AG10803 (cell line): Measurements from ENCODE around the gene TKT.
A peak's percentile ranks its signal among the peaks of the same experiment; 100 is the strongest.

Source experiments
- DNase-seq: peaks from one replicate; pipeline ENCODE4 v3.0.0; 2010; ENCODE audit warnings: low read depth
- H3K4me3 ChIP-seq: 2 replicates; pipeline ENCODE4 v1.5.1; 2011; ENCODE audit warnings: mild to moderate bottlenecking, low read length, control low read depth
- TF ChIP-seq, protein P1 (sequence below): conservative IDR thresholded peaks from 2 replicates; pipeline ENCODE4 v1.5.1; 2011; ENCODE audit warnings: mild to moderate bottlenecking, low read length, control low read depth, inconsistent platforms

The TKT gene

GRCh38 chr3:53190659-53191058 is 65.2 kb downstream of the TKT start:
- H3K4me3 ChIP-seq: no peak overlapping the region
- DNase-seq: no peak
- TF ChIP-seq, protein P1, sequence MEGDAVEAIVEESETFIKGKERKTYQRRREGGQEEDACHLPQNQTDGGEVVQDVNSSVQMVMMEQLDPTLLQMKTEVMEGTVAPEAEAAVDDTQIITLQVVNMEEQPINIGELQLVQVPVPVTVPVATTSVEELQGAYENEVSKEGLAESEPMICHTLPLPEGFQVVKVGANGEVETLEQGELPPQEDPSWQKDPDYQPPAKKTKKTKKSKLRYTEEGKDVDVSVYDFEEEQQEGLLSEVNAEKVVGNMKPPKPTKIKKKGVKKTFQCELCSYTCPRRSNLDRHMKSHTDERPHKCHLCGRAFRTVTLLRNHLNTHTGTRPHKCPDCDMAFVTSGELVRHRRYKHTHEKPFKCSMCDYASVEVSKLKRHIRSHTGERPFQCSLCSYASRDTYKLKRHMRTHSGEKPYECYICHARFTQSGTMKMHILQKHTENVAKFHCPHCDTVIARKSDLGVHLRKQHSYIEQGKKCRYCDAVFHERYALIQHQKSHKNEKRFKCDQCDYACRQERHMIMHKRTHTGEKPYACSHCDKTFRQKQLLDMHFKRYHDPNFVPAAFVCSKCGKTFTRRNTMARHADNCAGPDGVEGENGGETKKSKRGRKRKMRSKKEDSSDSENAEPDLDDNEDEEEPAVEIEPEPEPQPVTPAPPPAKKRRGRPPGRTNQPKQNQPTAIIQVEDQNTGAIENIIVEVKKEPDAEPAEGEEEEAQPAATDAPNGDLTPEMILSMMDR: no peak

DNA sequence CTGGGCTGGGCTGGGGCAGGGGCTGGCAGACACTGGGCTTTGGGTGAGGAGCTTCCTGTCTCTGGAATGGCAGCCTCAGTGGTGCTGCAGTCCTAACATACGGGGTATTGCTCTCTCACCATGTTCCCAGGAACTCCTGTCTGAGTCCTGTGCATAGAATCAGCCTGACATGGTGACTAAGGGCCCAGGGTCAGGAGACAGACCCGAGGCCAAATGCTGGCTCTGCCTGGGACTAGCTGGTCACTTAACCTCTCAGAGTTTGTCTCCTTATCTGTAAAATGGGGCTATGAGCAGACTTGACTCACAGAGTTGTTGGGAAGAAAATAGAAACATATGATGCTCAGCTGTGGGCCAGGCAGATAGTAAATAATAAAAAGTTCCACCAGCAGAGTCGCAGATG is 66.5 kb downstream of the TKT start:
- no peak for DNase-seq
- TF ChIP-seq, protein P1: no peak
- H3K4me3 ChIP-seq: no peak overlapping the region

DNA sequence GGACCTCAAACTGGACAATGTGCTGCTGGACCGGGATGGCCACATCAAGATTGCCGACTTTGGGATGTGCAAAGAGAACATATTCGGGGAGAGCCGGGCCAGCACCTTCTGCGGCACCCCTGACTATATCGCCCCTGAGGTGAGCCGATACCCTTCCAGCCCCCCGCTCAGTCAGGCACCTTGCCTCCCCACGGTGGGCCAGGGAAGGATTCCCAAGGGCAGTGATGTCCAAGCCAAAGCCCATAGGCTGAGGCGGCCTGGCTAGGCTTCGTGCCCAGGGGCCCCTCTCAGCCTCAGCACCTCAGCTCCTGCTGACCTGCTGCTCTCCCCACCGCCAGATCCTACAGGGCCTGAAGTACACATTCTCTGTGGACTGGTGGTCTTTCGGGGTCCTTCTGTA is 67.1 kb downstream of the TKT start:
- DNase-seq: no peak
- no peak overlapping the region for H3K4me3 ChIP-seq
- TF ChIP-seq, protein P1: no peak

DNA sequence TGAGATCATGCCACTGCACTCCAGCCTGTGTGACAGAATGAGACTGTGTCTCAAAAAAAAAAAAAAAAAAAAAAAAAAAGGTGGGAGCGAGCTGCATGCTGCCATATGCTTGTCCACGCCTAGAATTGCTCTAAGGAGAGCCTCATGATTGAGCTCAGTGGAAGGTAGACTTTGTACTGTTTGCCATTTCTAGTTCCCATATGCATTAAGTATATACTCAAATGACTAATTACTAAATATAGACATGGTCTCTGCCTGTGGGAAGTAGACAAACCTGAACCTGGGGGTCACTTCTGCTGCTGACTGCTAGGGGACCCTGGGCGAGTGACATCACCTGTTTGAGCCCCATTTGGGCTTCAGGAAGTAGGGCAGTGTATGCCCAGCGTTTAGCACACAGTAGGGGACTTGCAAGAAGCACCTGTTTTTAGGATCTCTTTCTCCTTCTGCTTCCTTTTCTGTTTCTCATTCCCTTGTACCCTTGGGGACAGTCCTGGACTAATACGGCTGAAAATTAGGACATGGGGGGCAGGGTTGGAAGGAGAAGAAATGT is 67.6 kb downstream of the TKT start:
- no peak overlapping the region for H3K4me3 ChIP-seq
- TF ChIP-seq, protein P1: no peak
- DNase-seq: no peak

DNA sequence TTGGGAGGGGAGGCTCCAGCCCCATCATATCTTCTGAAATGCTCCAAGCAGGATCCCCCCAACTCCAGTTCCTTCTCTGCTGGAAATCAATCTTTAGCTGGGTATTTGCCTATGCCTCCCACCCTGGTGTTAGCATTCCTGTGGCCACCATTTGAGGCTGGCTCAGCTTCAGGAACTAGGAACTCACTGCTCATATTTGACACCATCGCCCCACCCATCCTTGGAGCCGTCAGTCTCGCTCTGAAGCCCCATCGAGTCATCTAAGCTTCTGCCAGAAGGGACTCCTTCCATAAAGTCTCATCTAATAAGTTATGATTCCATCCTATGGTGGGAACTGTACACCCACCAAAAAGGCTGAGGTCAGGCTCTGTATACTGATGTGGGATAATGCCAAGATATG is 68.4 kb downstream of the TKT start:
- H3K4me3 ChIP-seq: no peak overlapping the region
- TF ChIP-seq, protein P1: no peak
- DNase-seq: peak; percentile 16

GRCh38 chr3:53186726-53187125 is 69.1 kb downstream of the TKT start:
- no peak overlapping the region for H3K4me3 ChIP-seq
- no peak for DNase-seq
- TF ChIP-seq, protein P1: no peak

- TF ChIP-seq, protein P1: no peak
- H3K4me3 ChIP-seq: no peak overlapping the region
- DNase-seq: no peak
These were observed 69.9 kb downstream of the TKT start for GRCh38 chr3:53185761-53186465.
